ENCODE data around the gene LHX8.

DNA sequence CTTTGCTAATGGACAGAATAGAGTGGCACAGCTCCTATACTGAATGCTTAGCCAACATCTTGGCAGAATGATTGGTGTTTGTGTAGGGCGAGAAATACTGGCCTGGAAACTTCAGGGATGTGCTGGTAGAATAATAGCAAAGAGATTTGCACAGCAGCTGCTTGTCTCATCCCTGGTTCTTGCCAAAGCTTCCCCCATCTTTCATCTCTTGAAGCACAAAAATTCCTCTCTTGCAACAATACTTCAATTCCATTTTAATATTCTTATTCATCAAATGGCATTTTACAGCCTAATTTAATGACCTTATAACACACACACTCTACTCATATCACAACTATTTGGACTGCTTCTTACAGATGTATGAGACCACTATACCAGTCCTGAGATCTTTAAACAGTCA is 37.7 kb downstream of the LHX8 start:
- TF ChIP-seq POLR2AphosphoS5 (IDR thresholded peaks at IDR 0.05) (no peak), POLR2A (IDR thresholded peaks at IDR 0.05) (no peak)
- TF ChIP-seq, protein P1, sequence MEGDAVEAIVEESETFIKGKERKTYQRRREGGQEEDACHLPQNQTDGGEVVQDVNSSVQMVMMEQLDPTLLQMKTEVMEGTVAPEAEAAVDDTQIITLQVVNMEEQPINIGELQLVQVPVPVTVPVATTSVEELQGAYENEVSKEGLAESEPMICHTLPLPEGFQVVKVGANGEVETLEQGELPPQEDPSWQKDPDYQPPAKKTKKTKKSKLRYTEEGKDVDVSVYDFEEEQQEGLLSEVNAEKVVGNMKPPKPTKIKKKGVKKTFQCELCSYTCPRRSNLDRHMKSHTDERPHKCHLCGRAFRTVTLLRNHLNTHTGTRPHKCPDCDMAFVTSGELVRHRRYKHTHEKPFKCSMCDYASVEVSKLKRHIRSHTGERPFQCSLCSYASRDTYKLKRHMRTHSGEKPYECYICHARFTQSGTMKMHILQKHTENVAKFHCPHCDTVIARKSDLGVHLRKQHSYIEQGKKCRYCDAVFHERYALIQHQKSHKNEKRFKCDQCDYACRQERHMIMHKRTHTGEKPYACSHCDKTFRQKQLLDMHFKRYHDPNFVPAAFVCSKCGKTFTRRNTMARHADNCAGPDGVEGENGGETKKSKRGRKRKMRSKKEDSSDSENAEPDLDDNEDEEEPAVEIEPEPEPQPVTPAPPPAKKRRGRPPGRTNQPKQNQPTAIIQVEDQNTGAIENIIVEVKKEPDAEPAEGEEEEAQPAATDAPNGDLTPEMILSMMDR (IDR thresholded peaks at IDR 0.05), result no peak
